Activated B cell treated with CpG ODN at 0.5 μM for 24 hours (primary cell): ENCODE measurements around the gene RNF166. TPM values are rescaled to one million over a fixed set of nuclear protein-coding genes. Genes with fewer than 3 reads are reported as not detected.

Experiments
- ATAC-seq: fragments of 200-7000 bp; cut with Tn5 transposase; one replicate; pipeline ENCODE4 v1.10.0; 2021; ENCODE audit warnings: low read depth, mild to moderate bottlenecking, moderate library complexity
- CTCF ChIA-PET: fragments of 350-600 bp; sonication (Branson Sonifier 250); formaldehyde crosslinking; loops from one replicate; lab custom pipeline; 2021; ENCODE audit warnings: antibody characterized with exemption; lab: Charles Lee
- POLR2A ChIA-PET: fragments of 350-600 bp; sonication (Branson Sonifier 250); formaldehyde crosslinking; loops from one replicate; lab custom pipeline; 2021; ENCODE audit warnings: antibody characterized with exemption; lab: Charles Lee
- DNase-seq: peaks from one replicate; pipeline ENCODE4 v3.0.0; 2022
- H3K27ac Mint-ChIP-seq: one replicate; pipeline ENCODE4 v1.8.0; 2020; ENCODE audit warnings: mixed read lengths
- H3K27me3 Mint-ChIP-seq: one replicate; pipeline ENCODE4 v1.8.0; 2021; ENCODE audit warnings: mixed read lengths
- H3K36me3 Mint-ChIP-seq: one replicate; pipeline ENCODE4 v1.8.0; 2021; ENCODE audit warnings: low read depth, mixed read lengths
- H3K4me1 Mint-ChIP-seq: one replicate; pipeline ENCODE4 v1.8.0; 2021; ENCODE audit warnings: mixed read lengths
- H3K4me3 Mint-ChIP-seq: one replicate; pipeline ENCODE4 v1.8.0; 2020; ENCODE audit warnings: mild to moderate bottlenecking, mixed read lengths
- H3K9me3 Mint-ChIP-seq: one replicate; pipeline ENCODE4 v1.8.0; 2020; ENCODE audit warnings: mixed read lengths
- CTCF ChIP-seq: fragments of 200-600 bp; IDR thresholded peaks from one replicate; pipeline ENCODE4 v1.8.0; 2022; ENCODE audit warnings: antibody characterized with exemption, mild to moderate bottlenecking
- intact Hi-C: fragments of 100-400 bp; cut with micrococcal nuclease; formaldehyde crosslinking; loops from one replicate; pipeline ENCODE4 v1.15.1; 2024
- total RNA-seq: library from RNA; stranded (reverse); gene quantifications from 2 replicates; pipeline ENCODE4 v1.2.3, GENCODE V29; 2022

Gene RNF166
- total RNA-seq, 1 donor from 2014 or later: 45.3 TPM

- H3K4me1 Mint-ChIP-seq: peaks cover 20% of the 10 kb centered on the region
- no peak for ATAC-seq
Observed at GRCh38 chr16:88655733-88656281, 50.4 kb downstream of the RNF166 start.

GRCh38 chr16:88655053-88655732 lies 51.0 kb downstream of the RNF166 start:
- no peak overlapping the region for H3K4me3 Mint-ChIP-seq
- DNase-seq: no peak
- POLR2A ChIA-PET: interaction anchor here (0.6 kb wide), 1 partner anchor 42 kb away, joined by 3 read pairs; no protein-coding TSS in a partner anchor

More at GRCh38 chr16:88655733-88656281, 50.4 kb downstream of the RNF166 start:
- Mint-ChIP-seq H3K27ac (no peak overlapping the region), H3K9me3 (no peaks in the 10 kb centered on the region), H3K27me3 (no peaks in the 10 kb centered on the region), H3K4me3 (no peak overlapping the region), H3K36me3 (peaks cover 38% of the 10 kb centered on the region)
- intact Hi-C loops: no loop called here
- POLR2A ChIA-PET: interaction anchor here (0.6 kb wide), 1 partner anchor 43 kb away, joined by 3 read pairs; no protein-coding TSS in a partner anchor
- CTCF ChIA-PET: no interaction called here
- no peak for DNase-seq
- TF ChIP-seq CTCF: no peak

GRCh38 chr16:88654363-88655052 lies 51.7 kb downstream of the RNF166 start:
- ATAC-seq (no peak), DNase-seq (no peak)
- CTCF ChIA-PET: no interaction called here
- Mint-ChIP-seq H3K36me3 (peaks cover 41% of the 10 kb centered on the region), H3K4me3 (no peak overlapping the region), H3K9me3 (no peaks in the 10 kb centered on the region), H3K4me1 (peaks cover 24% of the 10 kb centered on the region), H3K27ac (no peak overlapping the region), H3K27me3 (no peaks in the 10 kb centered on the region)
- POLR2A ChIA-PET: no interaction called here
- intact Hi-C loops: loop anchor here (5.0 kb wide), 2 partner anchors 203 to 313 kb away; partner anchors contain the start of genes GALNS and TRAPPC2L
- TF ChIP-seq CTCF: no peak

More at GRCh38 chr16:88655053-88655732, 51.0 kb downstream of the RNF166 start:
- peaks cover 40% of the 10 kb centered on the region for H3K36me3 Mint-ChIP-seq
- no peak overlapping the region for H3K27ac Mint-ChIP-seq
- intact Hi-C loops: no loop called here
- ATAC-seq: no peak
- H3K4me1 Mint-ChIP-seq: peaks cover 20% of the 10 kb centered on the region
- H3K27me3 Mint-ChIP-seq: no peaks in the 10 kb centered on the region
- H3K9me3 Mint-ChIP-seq: no peaks in the 10 kb centered on the region
- TF ChIP-seq CTCF: no peak
- CTCF ChIA-PET: no interaction called here

GRCh38 chr16:88653596-88654362 lies 52.4 kb downstream of the RNF166 start:
- no peak for DNase-seq
- TF ChIP-seq CTCF: no peak
- Mint-ChIP-seq H3K36me3 (peaks cover 43% of the 10 kb centered on the region), H3K4me3 (no peak overlapping the region), H3K4me1 (peaks cover 28% of the 10 kb centered on the region), H3K27me3 (no peaks in the 10 kb centered on the region), H3K9me3 (no peaks in the 10 kb centered on the region), H3K27ac (no peak overlapping the region)
- ChIA-PET CTCF (no interaction called here), POLR2A (interaction anchor here (0.7 kb wide), 1 partner anchor 9 kb away, joined by 3 read pairs; the partner anchor contains the start of gene MVD)
- ATAC-seq: no peak
- intact Hi-C loops: loop anchor here (5.0 kb wide), 2 partner anchors 204 to 314 kb away; partner anchors contain the start of genes GALNS and TRAPPC2L
